Erythroblast (primary cell): ENCODE data around the gene LRRC1.

Experiments
- GATA1 ChIP-seq: IDR thresholded peaks from 2 replicates; pipeline ENCODE4 v1.6.1; 2011; ENCODE audit warnings: low read depth, mild to moderate bottlenecking, control low read depth, low read length, moderate library complexity
- POLR2A ChIP-seq: IDR thresholded peaks from 2 replicates; pipeline ENCODE4 v1.6.1; 2011; ENCODE audit warnings: mild to moderate bottlenecking, low read length

DNA sequence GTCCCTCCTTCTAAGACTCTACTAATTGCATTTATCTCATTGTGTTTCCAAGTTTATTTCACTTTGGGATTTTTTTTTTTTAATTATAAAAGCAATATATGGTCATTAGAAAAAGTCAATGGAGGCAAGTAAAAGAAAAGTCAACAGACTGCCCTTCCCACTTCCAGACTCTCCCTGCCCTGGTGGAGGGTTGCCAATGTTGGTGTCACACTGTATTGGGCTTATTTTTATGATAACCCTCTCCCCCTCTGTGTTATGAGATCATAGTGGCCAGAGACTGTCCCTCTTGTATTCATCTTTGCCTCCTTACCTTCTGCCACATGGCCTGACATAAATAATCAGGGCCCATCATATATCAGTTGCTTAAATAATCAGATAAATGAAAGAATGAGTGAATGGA, 63.4 kb downstream of the LRRC1 start:
- TF ChIP-seq POLR2A (no peak), GATA1 (no peak)
